ENCODE measurements around the gene ZNF354C.

- TF ChIP-seq CTCF (IDR thresholded peaks at IDR 0.05): no peak
- TF ChIP-seq POLR2A (IDR thresholded peaks at IDR 0.05): no peak
Observed at GRCh38 chr5:179118756-179119414, 58.7 kb downstream of the ZNF354C start.
